Heart left ventricle (tissue), 13 donors: ENCODE data around the gene ITPR2.

ENCODE experiments used
- POLR2A ChIP-seq, 2 donors: fragments of 450-650 bp; IDR thresholded peaks; one replicate each; pipeline ENCODE4 v1.6.1; 2017; ENCODE audit warnings: antibody characterized with exemption in 2 of 2, mild to moderate bottlenecking in 2 of 2, moderate library complexity in 2 of 2
- TF ChIP-seq, protein P1 (sequence below), 12 donors: fragments of 200-600 bp; sonication (generic) in 4 of 12; IDR thresholded peaks; one replicate each; pipeline versions ENCODE4 v1.5.0 to v1.8.0; 2018 to 2022; ENCODE audit warnings: antibody characterized with exemption in 12 of 12, mild to moderate bottlenecking in 5 of 12
- donor health status: ischemic (EF 13 %, LVEDD 7.1; RV severe dilation, severe dysfunction).
- donor health status: DM: no; HTN: yes; CAD: no.
- donor health status: DM: no; HTN: no; CAD: no.
- donor health status: ischemic (EF 25% LVEDD 6.9; RV normal size, moderate dysfunction).
- donor health status: ischemic (EF 25% LVEDD 5.7; RV mildly dilated, moderate dysfunction).
- donor health status: ischemic (EF 35%, LVEDD 5.7; RV mildly dilated, moderate dysfunction).
- donor health status: nonischemic (EF 11% LVEDD 7.7; RV severe dilation, severe dysfunction).
- donor health status: DM: yes; HTN: yes; CAD: no.
- donor health status: PGD.
- donor health status: ischemic (EF 29% LVEDD 5.4; RV normal size, mild dysfunction).
- donor health status: nonischemic (EF 23%, LVEDD 6.1; RV moderate dilation, normal function).

DNA sequence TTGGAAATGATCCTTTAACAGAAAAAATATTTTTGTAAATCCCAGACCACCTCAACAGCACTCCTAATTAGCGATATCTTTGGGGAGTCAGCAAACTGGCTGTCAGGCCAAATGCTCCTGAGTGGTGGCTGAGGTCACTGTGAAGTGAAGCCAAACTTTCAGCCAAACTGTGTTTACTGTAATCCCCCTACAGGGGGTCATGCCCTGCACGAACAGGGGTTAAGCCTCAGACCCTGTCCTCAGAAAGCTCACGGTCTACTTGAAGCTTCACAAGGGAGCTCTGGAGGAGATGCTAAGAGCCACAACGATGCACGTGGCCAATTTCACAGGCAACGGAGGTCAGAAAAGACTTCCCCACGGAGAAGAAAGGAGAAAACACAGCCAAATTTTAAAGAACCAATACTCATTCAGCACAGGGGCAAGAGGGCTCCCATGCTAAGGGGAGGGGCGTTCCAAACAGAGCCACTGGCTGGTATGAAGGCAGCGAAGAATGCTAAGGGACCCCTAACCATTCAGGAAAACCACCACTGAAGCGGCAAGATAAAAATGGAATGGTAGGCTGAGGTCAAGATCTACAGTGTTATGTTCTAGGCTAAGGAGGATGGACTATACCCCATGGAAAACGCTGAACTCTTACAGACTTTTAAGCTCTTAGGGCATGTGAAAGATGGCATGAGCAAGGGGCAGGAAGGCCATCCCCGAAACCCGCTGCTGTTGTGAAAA lies 105.4 kb downstream of the ITPR2 start:
- TF ChIP-seq, protein P1, sequence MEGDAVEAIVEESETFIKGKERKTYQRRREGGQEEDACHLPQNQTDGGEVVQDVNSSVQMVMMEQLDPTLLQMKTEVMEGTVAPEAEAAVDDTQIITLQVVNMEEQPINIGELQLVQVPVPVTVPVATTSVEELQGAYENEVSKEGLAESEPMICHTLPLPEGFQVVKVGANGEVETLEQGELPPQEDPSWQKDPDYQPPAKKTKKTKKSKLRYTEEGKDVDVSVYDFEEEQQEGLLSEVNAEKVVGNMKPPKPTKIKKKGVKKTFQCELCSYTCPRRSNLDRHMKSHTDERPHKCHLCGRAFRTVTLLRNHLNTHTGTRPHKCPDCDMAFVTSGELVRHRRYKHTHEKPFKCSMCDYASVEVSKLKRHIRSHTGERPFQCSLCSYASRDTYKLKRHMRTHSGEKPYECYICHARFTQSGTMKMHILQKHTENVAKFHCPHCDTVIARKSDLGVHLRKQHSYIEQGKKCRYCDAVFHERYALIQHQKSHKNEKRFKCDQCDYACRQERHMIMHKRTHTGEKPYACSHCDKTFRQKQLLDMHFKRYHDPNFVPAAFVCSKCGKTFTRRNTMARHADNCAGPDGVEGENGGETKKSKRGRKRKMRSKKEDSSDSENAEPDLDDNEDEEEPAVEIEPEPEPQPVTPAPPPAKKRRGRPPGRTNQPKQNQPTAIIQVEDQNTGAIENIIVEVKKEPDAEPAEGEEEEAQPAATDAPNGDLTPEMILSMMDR (IDR thresholded peaks at IDR 0.05): no peak
- TF ChIP-seq POLR2A (IDR thresholded peaks at IDR 0.05): no peak
